H7 (cell line): ENCODE data around the gene NAT8L. TPM values are rescaled to one million over a fixed set of nuclear protein-coding genes. Genes with fewer than 3 reads are reported as not detected.

Experiments
- DNase-seq: peaks from one replicate; pipeline ENCODE4 v3.0.0; 2012
- H3K27me3 ChIP-seq: 2 replicates; pipeline ENCODE4 v1.6.0; 2011; ENCODE audit warnings: mild to moderate bottlenecking, low read length; ENCODE audit not compliant: control insufficient read depth, insufficient read depth
- H3K36me3 ChIP-seq: replicated peaks from 2 replicates; pipeline ENCODE4 v1.5.1; 2011; ENCODE audit warnings: low read length; ENCODE audit not compliant: control insufficient read depth, insufficient read depth
- H3K4me3 ChIP-seq: 2 replicates; pipeline ENCODE4 v1.5.1; 2011; ENCODE audit warnings: low read depth, mild to moderate bottlenecking, control low read depth, low read length, moderate library complexity; ENCODE audit not compliant: insufficient read depth
- total RNA-seq: library from RNA; depleted of rRNA; stranded (reverse); fragments of >200 nt; shearing (Covaris generic); gene quantifications from 2 replicates; pipeline ENCODE4 v1.2.3, GENCODE V29; 2014

NAT8L gene
- total RNA-seq, 1 experiment from 2014 or later, result 4.1 TPM

GRCh38 chr4:2072971-2073807 lies 14.1 kb downstream of the NAT8L start:
- Histone ChIP-seq H3K4me3 (no peak overlapping the region), H3K36me3 (no peaks in the 10 kb centered on the region), H3K27me3 (no peaks in the 10 kb centered on the region)
- DNase-seq, result peak; percentile 68

DNA sequence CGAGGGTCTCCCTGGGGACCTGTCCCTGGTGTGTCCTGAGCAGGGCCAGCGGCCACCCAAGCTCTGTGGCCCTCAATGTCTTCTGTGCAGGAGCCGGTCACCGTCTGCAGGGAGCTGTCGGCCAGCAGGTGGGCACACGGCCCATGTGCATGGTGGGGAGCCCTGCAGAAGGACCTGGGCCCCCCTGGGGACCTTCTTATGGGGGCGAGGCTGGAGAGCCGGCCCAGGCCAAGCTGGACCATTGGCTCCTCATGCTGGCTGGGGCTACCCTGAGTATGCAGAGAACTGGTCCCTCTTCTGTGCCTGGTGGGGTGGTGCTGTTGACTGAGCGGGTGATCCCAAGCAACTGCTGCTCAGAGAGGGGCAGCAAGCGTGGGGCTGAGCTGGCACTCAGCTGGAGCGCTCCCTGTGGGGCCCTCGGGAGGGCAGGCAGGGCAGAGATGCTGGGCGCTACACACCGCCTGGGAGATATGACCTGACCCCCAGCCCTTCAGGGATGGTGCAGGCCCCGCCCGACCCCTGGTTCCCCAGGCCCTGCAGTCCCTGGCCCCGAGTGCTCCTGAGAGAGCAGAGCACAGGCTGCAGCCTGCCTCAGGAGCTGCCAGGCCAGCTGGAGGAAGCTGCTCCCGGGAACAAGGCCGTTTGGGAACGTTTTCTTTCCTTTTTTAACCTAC lies 14.8 kb downstream of the NAT8L start:
- H3K27me3 ChIP-seq, result no peaks in the 10 kb centered on the region
- H3K4me3 ChIP-seq, result no peak overlapping the region
- no peaks in the 10 kb centered on the region for H3K36me3 ChIP-seq
- peak; percentile 66 for DNase-seq

DNA sequence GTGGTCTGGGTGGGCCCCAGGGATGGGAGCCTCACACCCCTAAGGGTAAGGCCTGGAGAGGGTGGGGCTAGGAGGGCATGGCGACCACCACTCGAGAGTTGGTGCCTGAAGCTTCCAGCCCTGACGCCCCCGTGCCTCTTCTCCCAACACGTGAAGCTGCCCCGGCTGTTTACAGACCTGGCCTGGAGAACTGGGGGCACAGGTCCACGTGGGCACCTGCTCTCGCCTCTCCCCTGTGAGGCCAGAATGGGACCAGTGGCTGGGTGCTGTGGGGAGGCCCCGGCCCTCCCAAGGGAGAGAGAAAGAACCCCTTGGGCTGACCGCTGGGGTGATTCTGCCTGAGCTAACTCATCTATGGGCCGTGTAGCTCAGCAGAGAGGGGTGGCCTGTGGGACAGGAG lies 15.5 kb downstream of the NAT8L start:
- DNase-seq, result peak; percentile 53
- no peaks in the 10 kb centered on the region for H3K27me3 ChIP-seq
- no peak overlapping the region for H3K4me3 ChIP-seq
- no peaks in the 10 kb centered on the region for H3K36me3 ChIP-seq

DNA sequence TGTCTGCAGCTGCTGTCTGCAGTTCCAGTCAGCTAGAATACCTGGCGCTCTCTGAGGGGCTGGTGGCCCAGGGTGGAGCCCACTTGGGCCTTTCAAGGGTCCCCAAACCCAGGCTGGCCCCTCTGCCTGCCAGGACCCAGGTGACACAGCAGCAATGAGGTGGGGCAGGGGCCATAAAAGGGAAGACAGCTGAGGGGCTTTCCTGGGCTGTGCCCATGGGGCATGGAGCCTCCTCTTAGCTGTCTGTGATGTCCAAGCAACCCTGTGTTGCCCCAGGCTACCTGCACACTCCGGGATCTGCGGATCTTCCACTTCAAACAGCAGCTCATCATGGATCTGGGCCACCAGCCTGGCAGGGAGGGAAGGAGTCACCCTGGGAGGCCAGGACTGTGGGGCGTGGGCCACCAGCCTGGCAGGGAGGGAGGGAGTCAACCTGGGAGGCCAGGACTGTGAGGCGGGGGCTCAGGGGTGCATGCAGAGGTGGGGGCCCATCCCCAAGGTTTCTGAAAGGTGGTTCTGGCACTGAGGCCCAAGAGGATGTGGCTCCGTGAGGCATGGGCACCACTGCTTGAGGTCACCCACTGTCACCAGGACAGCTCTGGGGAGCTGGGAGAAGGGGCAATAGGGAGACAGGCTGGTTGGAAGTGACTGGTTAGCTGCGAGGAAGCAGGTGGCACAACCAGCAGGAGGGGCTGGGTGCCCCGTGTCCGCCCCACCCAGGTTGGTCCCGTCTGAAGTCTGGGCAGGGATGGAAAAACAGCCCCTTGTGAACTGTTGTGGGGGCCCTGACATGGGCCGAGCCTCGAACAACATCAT lies 16.3 kb downstream of the NAT8L start:
- peak; percentile 44 for DNase-seq
- Histone ChIP-seq H3K36me3 (no peaks in the 10 kb centered on the region), H3K27me3 (no peaks in the 10 kb centered on the region), H3K4me3 (no peak overlapping the region)

DNA sequence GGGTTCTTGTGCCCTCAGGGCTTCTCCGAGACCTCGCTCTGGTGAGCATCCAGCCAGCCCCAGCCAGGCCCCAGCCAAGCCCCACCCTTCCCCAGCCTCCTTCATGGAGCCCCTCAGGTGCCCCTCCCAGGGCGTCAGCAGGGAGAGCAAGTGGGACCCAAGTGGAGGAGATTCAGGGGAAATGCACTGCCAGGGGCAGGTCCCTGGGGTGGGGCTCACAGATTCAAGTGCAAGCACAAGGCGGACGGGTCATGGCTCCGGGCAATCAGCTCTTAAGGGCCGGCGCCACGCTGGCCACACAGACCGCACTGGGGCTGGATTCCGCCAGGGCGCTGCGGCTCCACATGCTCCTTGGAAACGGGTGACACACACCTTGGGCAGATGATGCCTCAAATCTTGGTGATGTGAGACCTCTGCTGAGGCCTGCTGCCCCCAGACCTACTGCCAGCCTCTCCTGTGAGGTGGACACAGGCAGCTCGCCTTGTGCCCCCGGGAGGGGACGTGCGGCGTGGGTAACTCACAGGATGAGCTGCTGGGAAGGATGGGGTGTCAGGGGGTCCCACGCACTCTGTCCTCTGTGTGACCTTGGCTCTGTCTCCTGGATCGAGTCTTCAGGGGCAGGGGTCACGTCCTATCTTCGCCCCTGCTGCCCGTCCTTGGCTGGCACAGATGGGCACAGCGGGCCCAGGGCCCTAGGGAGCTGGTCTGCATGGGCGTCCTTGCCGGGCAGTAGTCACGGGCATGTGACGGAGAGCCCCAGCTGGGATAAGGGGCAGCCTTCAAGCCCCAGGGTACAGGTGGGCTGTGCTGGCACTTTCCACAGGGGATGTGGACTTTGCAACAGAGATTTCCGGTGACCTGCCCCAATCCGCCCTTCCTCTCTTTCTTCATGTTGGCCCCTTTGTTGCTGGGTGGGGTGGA lies 17.1 kb downstream of the NAT8L start:
- H3K36me3 ChIP-seq, result no peaks in the 10 kb centered on the region
- peak; percentile 65 for DNase-seq

GRCh38 chr4:2076908-2077536 lies 17.9 kb downstream of the NAT8L start:
- no peaks in the 10 kb centered on the region for H3K27me3 ChIP-seq
- H3K4me3 ChIP-seq, result no peak overlapping the region
- DNase-seq, result peak; percentile 54
- H3K36me3 ChIP-seq, result no peaks in the 10 kb centered on the region

More for the DNA sequence above, 17.1 kb downstream of the NAT8L start:
- H3K27me3 ChIP-seq, result no peaks in the 10 kb centered on the region
- H3K4me3 ChIP-seq, result no peak overlapping the region

- DNase-seq, result peak; percentile 38
- H3K4me3 ChIP-seq, result no peak overlapping the region
- H3K36me3 ChIP-seq, result no peaks in the 10 kb centered on the region
- H3K27me3 ChIP-seq, result no peaks in the 10 kb centered on the region
These were observed 18.7 kb downstream of the NAT8L start for GRCh38 chr4:2077537-2078460.

GRCh38 chr4:2078584-2078983 lies 19.5 kb downstream of the NAT8L start:
- no peak overlapping the region for H3K4me3 ChIP-seq
- no peaks in the 10 kb centered on the region for H3K36me3 ChIP-seq
- no peak for DNase-seq
- H3K27me3 ChIP-seq, result no peaks in the 10 kb centered on the region

DNA sequence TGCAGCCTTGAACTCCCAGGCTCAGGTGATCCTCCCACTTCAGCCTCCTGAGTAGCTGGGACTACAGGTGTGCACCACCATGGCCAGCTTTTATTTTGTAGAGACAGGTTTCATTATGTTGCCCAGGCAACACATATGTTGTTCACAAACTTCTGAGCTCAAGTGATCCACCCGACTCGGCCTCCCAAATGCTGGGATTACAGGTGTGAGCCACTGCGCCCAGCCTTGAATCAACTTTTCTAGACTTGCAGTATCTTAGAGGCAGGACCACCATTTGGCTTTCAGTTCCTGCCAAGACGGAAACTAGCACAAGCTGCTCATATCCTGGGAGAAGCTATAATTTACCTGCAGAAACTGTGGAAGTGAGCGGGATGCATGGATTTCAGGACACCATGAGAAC lies 19.9 kb downstream of the NAT8L start:
- Histone ChIP-seq H3K36me3 (no peaks in the 10 kb centered on the region), H3K27me3 (no peaks in the 10 kb centered on the region), H3K4me3 (no peak overlapping the region)
- no peak for DNase-seq

- no peaks in the 10 kb centered on the region for H3K36me3 ChIP-seq
- DNase-seq, result peak; percentile 35
- H3K27me3 ChIP-seq, result no peaks in the 10 kb centered on the region
- no peak overlapping the region for H3K4me3 ChIP-seq
These were observed 20.8 kb downstream of the NAT8L start for GRCh38 chr4:2079926-2080325.

GRCh38 chr4:2080429-2081300 lies 21.5 kb downstream of the NAT8L start:
- no peaks in the 10 kb centered on the region for H3K27me3 ChIP-seq
- DNase-seq, result peak; percentile 33
- H3K36me3 ChIP-seq, result no peaks in the 10 kb centered on the region
- no peak overlapping the region for H3K4me3 ChIP-seq

- no peak for DNase-seq
- Histone ChIP-seq H3K36me3 (no peaks in the 10 kb centered on the region), H3K4me3 (no peak overlapping the region), H3K27me3 (no peaks in the 10 kb centered on the region)
These were observed 22.4 kb downstream of the NAT8L start for GRCh38 chr4:2081540-2081939.
